ENCODE data around the gene DRD2. TPM values are rescaled to one million over a fixed set of nuclear protein-coding genes. Genes with fewer than 3 reads are reported as not detected.

DRD2 gene
- total RNA-seq, 1 experiment from 2014 or later, result 0.28 TPM

GRCh38 chr11:113506893-113507292 is 31.7 kb upstream of the DRD2 start:
- H3K9me3 Mint-ChIP-seq (ENCODE audit: unreplicated experiment), result no peaks in the 10 kb centered on the region
- intact Hi-C loops (cut with micrococcal nuclease), result no loop called here
- BruUV-seq (replicated peaks), result no TSS peak
- H3K27ac Mint-ChIP-seq (ENCODE audit: low read depth, unreplicated experiment), result no peak overlapping the region
- H3K36me3 Mint-ChIP-seq (ENCODE audit: insufficient read depth, unreplicated experiment), result no peaks in the 10 kb centered on the region
- H3K27me3 Mint-ChIP-seq (ENCODE audit: insufficient read depth, unreplicated experiment), result peaks cover 26% of the 10 kb centered on the region
- no peak overlapping the region for H3K4me3 Mint-ChIP-seq (ENCODE audit: unreplicated experiment)
- POLR2A ChIA-PET, result interaction anchor here (0.5 to 1.2 kb wide), 3 partner anchors 9 to 192 kb away, joined by 3 to 4 read pairs (median 3); no protein-coding TSS in a partner anchor
- peaks cover 7% of the 10 kb centered on the region for H3K4me1 Mint-ChIP-seq (ENCODE audit: insufficient read depth, unreplicated experiment)
- no peak for DNase-seq (ENCODE audit: unreplicated experiment)
- no peak for TF ChIP-seq CTCF (IDR thresholded peaks at IDR 0.05; ENCODE audit: unreplicated experiment)
- CTCF ChIA-PET, result interaction anchor here (0.5 to 1.8 kb wide), 7 partner anchors 11 to 530 kb away, joined by 3 to 5 read pairs (median 3); no protein-coding TSS in a partner anchor

- no TSS peak for BruUV-seq (replicated peaks)
- CTCF ChIA-PET, result interaction anchor here (0.6 to 1.8 kb wide), 4 partner anchors 13 to 287 kb away, joined by 3 to 5 read pairs (median 4); no protein-coding TSS in a partner anchor
- POLR2A ChIA-PET, result interaction anchor here (0.5 to 1.2 kb wide), 4 partner anchors 9 to 191 kb away, joined by 3 to 4 read pairs (median 3); no protein-coding TSS in a partner anchor
These were observed 31.3 kb upstream of the DRD2 start for GRCh38 chr11:113506461-113506860.

GRCh38 chr11:113505541-113506375 is 30.6 kb upstream of the DRD2 start:
- no TSS peak for BruUV-seq (replicated peaks)
- ChIA-PET POLR2A (interaction anchor here (0.8 to 1.0 kb wide), 3 partner anchors 23 to 178 kb away, joined by 3 read pairs; no protein-coding TSS in a partner anchor), CTCF (interaction anchor here (0.9 to 1.8 kb wide), 4 partner anchors 11 to 26 kb away, joined by 3 to 6 read pairs (median 5); no protein-coding TSS in a partner anchor)
- no peak for TF ChIP-seq CTCF (IDR thresholded peaks at IDR 0.05; ENCODE audit: unreplicated experiment)
- peaks cover 33% of the 10 kb centered on the region for H3K27me3 Mint-ChIP-seq (ENCODE audit: insufficient read depth, unreplicated experiment)
- H3K36me3 Mint-ChIP-seq (ENCODE audit: insufficient read depth, unreplicated experiment), result no peaks in the 10 kb centered on the region
- peaks cover 7% of the 10 kb centered on the region for H3K4me1 Mint-ChIP-seq (ENCODE audit: insufficient read depth, unreplicated experiment)
- no peak overlapping the region for H3K4me3 Mint-ChIP-seq (ENCODE audit: unreplicated experiment)
- intact Hi-C loops (cut with micrococcal nuclease), result no loop called here
- no peaks in the 10 kb centered on the region for H3K9me3 Mint-ChIP-seq (ENCODE audit: unreplicated experiment)
- no peak overlapping the region for H3K27ac Mint-ChIP-seq (ENCODE audit: low read depth, unreplicated experiment)
- peak; percentile 13 for DNase-seq (ENCODE audit: unreplicated experiment)

More at GRCh38 chr11:113506461-113506860, 31.3 kb upstream of the DRD2 start:
- Mint-ChIP-seq H3K27me3 (ENCODE audit: insufficient read depth, unreplicated experiment) (peaks cover 31% of the 10 kb centered on the region), H3K27ac (ENCODE audit: low read depth, unreplicated experiment) (no peak overlapping the region), H3K9me3 (ENCODE audit: unreplicated experiment) (no peaks in the 10 kb centered on the region), H3K4me1 (ENCODE audit: insufficient read depth, unreplicated experiment) (peaks cover 7% of the 10 kb centered on the region), H3K36me3 (ENCODE audit: insufficient read depth, unreplicated experiment) (no peaks in the 10 kb centered on the region), H3K4me3 (ENCODE audit: unreplicated experiment) (no peak overlapping the region)
- intact Hi-C loops (cut with micrococcal nuclease), result no loop called here
- no peak for DNase-seq (ENCODE audit: unreplicated experiment)
- no peak for TF ChIP-seq CTCF (IDR thresholded peaks at IDR 0.05; ENCODE audit: unreplicated experiment)

- intact Hi-C loops (cut with micrococcal nuclease), result no loop called here
- ChIA-PET CTCF (interaction anchor here (1.8 kb wide), 2 partner anchors 10 to 27 kb away, joined by 5 to 6 read pairs; no protein-coding TSS in a partner anchor), POLR2A (interaction anchor here (0.8 kb wide), 1 partner anchor 177 kb away, joined by 3 read pairs; no protein-coding TSS in a partner anchor)
- peaks cover 26% of the 10 kb centered on the region for H3K27me3 Mint-ChIP-seq (ENCODE audit: insufficient read depth, unreplicated experiment)
- no TSS peak for BruUV-seq (replicated peaks)
- no peak overlapping the region for H3K4me3 Mint-ChIP-seq (ENCODE audit: unreplicated experiment)
- no peak for DNase-seq (ENCODE audit: unreplicated experiment)
- H3K9me3 Mint-ChIP-seq (ENCODE audit: unreplicated experiment), result no peaks in the 10 kb centered on the region
- TF ChIP-seq CTCF (IDR thresholded peaks at IDR 0.05; ENCODE audit: unreplicated experiment), result no peak
- no peak overlapping the region for H3K27ac Mint-ChIP-seq (ENCODE audit: low read depth, unreplicated experiment)
- H3K36me3 Mint-ChIP-seq (ENCODE audit: insufficient read depth, unreplicated experiment), result no peaks in the 10 kb centered on the region
- peaks cover 7% of the 10 kb centered on the region for H3K4me1 Mint-ChIP-seq (ENCODE audit: insufficient read depth, unreplicated experiment)
These were observed 29.8 kb upstream of the DRD2 start for GRCh38 chr11:113505046-113505445.
